Neuronal stem cell (in vitro differentiated cells): Measurements from ENCODE around the gene OSBPL9. TPM values are rescaled to one million over a fixed set of nuclear protein-coding genes. Genes with fewer than 3 reads are reported as not detected.

ENCODE experiments used
- DNase-seq: peaks from one replicate; pipeline ENCODE4 v3.0.0-alpha.2; 2013; ENCODE audit warnings: low spot score
- H2AFZ ChIP-seq: one replicate; pipeline ENCODE4 v1.6.1; 2013; ENCODE audit warnings: mild to moderate bottlenecking, low read length, inconsistent platforms
- H2AK5ac ChIP-seq: 2 replicates; pipeline ENCODE4 v1.6.1; 2013; ENCODE audit warnings: low read depth, mild to moderate bottlenecking, inconsistent platforms, low read length, moderate library complexity, mixed read lengths
- H2BK120ac ChIP-seq: 2 replicates; pipeline ENCODE4 v1.6.1; 2013; ENCODE audit warnings: low read depth, mild to moderate bottlenecking, inconsistent platforms, low read length, moderate library complexity, mixed read lengths
- H2BK12ac ChIP-seq: one replicate; pipeline ENCODE4 v1.6.1; 2013; ENCODE audit warnings: low read length, inconsistent platforms
- H2BK15ac ChIP-seq: 2 replicates; pipeline ENCODE4 v1.6.1; 2013; ENCODE audit warnings: mild to moderate bottlenecking, low read length, inconsistent platforms, mixed read lengths
- H2BK5ac ChIP-seq: one replicate; pipeline ENCODE4 v1.6.1; 2013; ENCODE audit warnings: inconsistent platforms, mild to moderate bottlenecking, low read length, moderate library complexity
- H3K14ac ChIP-seq: one replicate; pipeline ENCODE4 v1.6.1; 2013; ENCODE audit warnings: low read length, inconsistent platforms
- H3K18ac ChIP-seq: 2 replicates; pipeline ENCODE4 v1.6.1; 2013; ENCODE audit warnings: low read length, inconsistent platforms
- H3K23ac ChIP-seq: 2 replicates; pipeline ENCODE4 v1.6.1; 2013; ENCODE audit warnings: low read depth, mild to moderate bottlenecking, mixed read lengths, low read length, inconsistent platforms; ENCODE audit not compliant: poor library complexity
- H3K27ac ChIP-seq: replicated peaks from 3 replicates; pipeline ENCODE4 v1.5.1; 2013; ENCODE audit warnings: low read length, inconsistent platforms
- H3K27me3 ChIP-seq, 3 experiments: 2 replicates each; pipeline ENCODE4 v1.6.1; 2013; ENCODE audit warnings: low read length in 3 of 3, mild to moderate bottlenecking in 2 of 3, inconsistent platforms in 1 of 3, low read depth in 1 of 3, mixed read lengths in 1 of 3, moderate library complexity in 1 of 3; ENCODE audit not compliant: control insufficient read depth in 3 of 3, insufficient read depth in 3 of 3
- H3K36me3 ChIP-seq, 2 donors: replicated peaks in 1 of 2; 2 replicates each; pipeline ENCODE4 v1.6.1; 2013; ENCODE audit warnings: low read length in 2 of 2; ENCODE audit not compliant: control insufficient read depth in 2 of 2, insufficient read depth in 2 of 2
- H3K4ac ChIP-seq: 2 replicates; pipeline ENCODE4 v1.6.1; 2013; ENCODE audit warnings: inconsistent platforms, mild to moderate bottlenecking, low read length, moderate library complexity
- H3K4me1 ChIP-seq, 2 donors: 1 replicate in 1 of 2; 2 replicates in 1 of 2; pipeline ENCODE4 v1.6.1; 2013; ENCODE audit warnings: low read length in 2 of 2, low read depth in 1 of 2; ENCODE audit not compliant: control insufficient read depth in 2 of 2, insufficient read depth in 1 of 2
- H3K4me2 ChIP-seq: one replicate; pipeline ENCODE4 v1.6.1; 2013; ENCODE audit warnings: mild to moderate bottlenecking, low read length, inconsistent platforms; ENCODE audit not compliant: insufficient read depth, poor library complexity, severe bottlenecking
- H3K4me3 ChIP-seq, 2 donors: 2 replicates each; pipeline ENCODE4 v1.5.1; 2013; ENCODE audit warnings: low read length in 2 of 2, mild to moderate bottlenecking in 2 of 2, inconsistent platforms in 1 of 2, moderate library complexity in 1 of 2
- H3K79me1 ChIP-seq: one replicate; pipeline ENCODE4 v1.6.1; 2013; ENCODE audit warnings: low read depth, mild to moderate bottlenecking, inconsistent platforms, low read length, moderate library complexity
- H3K9ac ChIP-seq: one replicate; pipeline ENCODE4 v1.6.1; 2013; ENCODE audit warnings: mild to moderate bottlenecking, low read depth, low read length, inconsistent platforms; ENCODE audit not compliant: poor library complexity
- H3K9me3 ChIP-seq, 2 donors: replicated peaks in 1 of 2; 2 replicates each; pipeline versions ENCODE3 to v1.6.1; 2013; ENCODE audit warnings: low read length in 2 of 2, mild to moderate bottlenecking in 2 of 2, inconsistent platforms in 1 of 2, low read depth in 1 of 2, mixed read lengths in 1 of 2, moderate library complexity in 1 of 2; ENCODE audit not compliant: control insufficient read depth in 2 of 2, insufficient read depth in 1 of 2
- H4K8ac ChIP-seq: one replicate; pipeline ENCODE4 v1.6.1; 2013; ENCODE audit warnings: low read depth, mild to moderate bottlenecking, inconsistent platforms, low read length, moderate library complexity
- H4K91ac ChIP-seq: one replicate; pipeline ENCODE4 v1.6.1; 2013; ENCODE audit warnings: low read length, low read depth, mild to moderate bottlenecking, inconsistent platforms; ENCODE audit not compliant: poor library complexity
- WGBS, 2 donors: extraction: QIAGEN DNeasy Blood & Tissue Kit; methylation state at CpG; one replicate each; pipeline ENCODE4 v1.1.7; 2013; ENCODE audit warnings: missing lambda C conversion rate in 2 of 2, mixed read lengths in 1 of 2; ENCODE audit not compliant: insufficient read length in 2 of 2, insufficient replicate concordance in 1 of 2; ENCODE audit errors: extremely low coverage in 2 of 2; 5-methylcytosine and 5-hydroxymethylcytosine counted together
- small RNA-seq: library from polyadenylated mRNA; stranded (forward); fragments of <200 nt; extraction: miRNeasy Mini kit (QIAGEN cat#:217004); gene quantifications from one replicate; pipeline ENCODE3, GENCODE V24; 2013; ENCODE audit not compliant: insufficient read depth

Gene OSBPL9

GRCh38 chr1:51833700-51834099 is 216.8 kb downstream of the OSBPL9 start:
- H3K4me1 ChIP-seq: no peaks in the 10 kb centered on the region
- peaks cover 11 to 88% of the 10 kb centered on the region in 2 donors for H3K36me3 ChIP-seq

GRCh38 chr1:51837243-51837642 is 220.4 kb downstream of the OSBPL9 start:
- H3K9me3 ChIP-seq: no peaks in the 10 kb centered on the region
- no peak for DNase-seq

More at GRCh38 chr1:51833700-51834099, 216.8 kb downstream of the OSBPL9 start:
- H4K8ac ChIP-seq: no peak overlapping the region
- H3K14ac ChIP-seq: no peak overlapping the region
- no peak for DNase-seq
- no peak overlapping the region for H3K27ac ChIP-seq
- H3K18ac ChIP-seq: no peak overlapping the region
- no peak overlapping the region for H3K4me2 ChIP-seq
- H2BK15ac ChIP-seq: no peak overlapping the region
- no peak overlapping the region for H4K91ac ChIP-seq
- H3K9ac ChIP-seq: no peak overlapping the region
- H3K23ac ChIP-seq: no peak overlapping the region
- H3K4me3 ChIP-seq: no peak overlapping the region
- H3K9me3 ChIP-seq: peaks cover 2 to 17% of the 10 kb centered on the region in 2 donors
- no peak overlapping the region for H2BK120ac ChIP-seq
- H2BK12ac ChIP-seq: no peak overlapping the region
- no peak overlapping the region for H2AFZ ChIP-seq
- WGBS, 2 donors: no CpG with 5 or more reads among the region's 2 CpGs
- no peak overlapping the region for H3K4ac ChIP-seq
- no peak overlapping the region for H2AK5ac ChIP-seq
- no peak overlapping the region for H2BK5ac ChIP-seq
- no peaks in the 10 kb centered on the region for H3K27me3 ChIP-seq
- H3K79me1 ChIP-seq: no peaks in the 10 kb centered on the region

More at GRCh38 chr1:51837243-51837642, 220.4 kb downstream of the OSBPL9 start:
- no peak overlapping the region for H4K8ac ChIP-seq
- no peak overlapping the region for H3K4me2 ChIP-seq
- no peak overlapping the region for H2AFZ ChIP-seq
- H3K9ac ChIP-seq: no peak overlapping the region
- H4K91ac ChIP-seq: no peak overlapping the region
- H3K79me1 ChIP-seq: no peaks in the 10 kb centered on the region
- H3K4ac ChIP-seq: no peak overlapping the region
- no peak overlapping the region for H3K27ac ChIP-seq
- peaks cover 6 to 77% of the 10 kb centered on the region in 2 donors for H3K36me3 ChIP-seq
- no peak overlapping the region for H2BK12ac ChIP-seq
- no peak overlapping the region for H3K23ac ChIP-seq
- H3K14ac ChIP-seq: no peak overlapping the region
- H2BK5ac ChIP-seq: no peak overlapping the region
- no peak overlapping the region for H3K4me3 ChIP-seq
- no CpG with 5 or more reads among the region's 1 CpG for WGBS, 2 donors
- no peak overlapping the region for H2BK15ac ChIP-seq
- no peak overlapping the region for H2BK120ac ChIP-seq
- no peaks in the 10 kb centered on the region for H3K4me1 ChIP-seq
- no peak overlapping the region for H2AK5ac ChIP-seq
- no peak overlapping the region for H3K18ac ChIP-seq
- no peaks in the 10 kb centered on the region for H3K27me3 ChIP-seq

Small RNA genes within 50 kb of the gene (small RNA-seq; reads per million reads assigned to genes)
- gene AL050343.2 (not detected), gene RF00568 (not detected)
